GM12878 (cell line): Measurements from ENCODE around the gene FCF1. TPM values are rescaled to one million over a fixed set of nuclear protein-coding genes. Genes with fewer than 3 reads are reported as not detected.

ENCODE experiments used
- FOXK2 ChIP-seq: fragments of 450-650 bp; IDR thresholded peaks from 2 replicates; pipeline ENCODE4 v1.6.1; 2017; ENCODE audit warnings: mild to moderate bottlenecking, moderate library complexity
- HDAC6 ChIP-seq: fragments of 200-600 bp; sonication (generic); IDR thresholded peaks from one replicate; pipeline ENCODE4 v1.8.0; 2017; ENCODE audit warnings: antibody characterized with exemption; ENCODE audit not compliant: unreplicated experiment
- KAT2A ChIP-seq: conservative IDR thresholded peaks from 2 replicates; pipeline ENCODE4 v1.6.1; 2011; ENCODE audit warnings: low read depth, low read length; ENCODE audit not compliant: control insufficient read depth
- KDM1A ChIP-seq: fragments of 200-600 bp; sonication (generic); IDR thresholded peaks from 2 replicates; pipeline ENCODE4 v1.6.1; 2016; ENCODE audit warnings: borderline replicate concordance
- NFXL1 ChIP-seq: fragments of 450-650 bp; IDR thresholded peaks from 2 replicates; pipeline ENCODE4 v1.6.1; 2017; ENCODE audit warnings: antibody characterized with exemption, mild to moderate bottlenecking, borderline replicate concordance
- POLR2A ChIP-seq: IDR thresholded peaks from 2 replicates; pipeline ENCODE4 v1.6.1; 2011; ENCODE audit warnings: low read depth, mild to moderate bottlenecking, low read length
- POU2F2 ChIP-seq: IDR thresholded peaks from 3 replicates; pipeline ENCODE4 v1.6.1; 2011; ENCODE audit warnings: low read depth, mild to moderate bottlenecking, low read length, borderline replicate concordance
- STAT3 ChIP-seq: IDR thresholded peaks from 2 replicates; pipeline ENCODE4 v1.6.1; 2011; ENCODE audit warnings: low read depth, low read length, improper control_type of control experiment
- TCF7 ChIP-seq: IDR thresholded peaks from 2 replicates; pipeline ENCODE4 v1.6.1; 2014; ENCODE audit warnings: antibody characterized with exemption, borderline replicate concordance
- polyA plus RNA-seq, 11 experiments: library from polyadenylated mRNA; depleted of rRNA in 4 of 11; unstranded in 6 of 11; stranded (reverse) in 5 of 11; fragments of >200 nt; fragmentation: Nextera tagmentation in 4 of 11; fragmentation: Illumina TruSeq in 1 of 11; extraction: Ambion mirVana in 4 of 11; extraction: Trizol in 1 of 11; gene quantifications; 1 replicate in 1 of 11; 2 replicates in 10 of 11; pipeline versions ENCODE4 v1.2.1 to v1.2.3, GENCODE V29; 2011 to 2016; ENCODE audit warnings: inconsistent platforms in 2 of 11, missing spikeins in 2 of 11, low read depth in 1 of 11
- total RNA-seq, 4 experiments: library from RNA; depleted of rRNA in 3 of 4; stranded (reverse); fragments of >200 nt in 3 of 4; fragmentation: Illumina TruSeq in 1 of 4; extraction: Trizol in 1 of 4; gene quantifications; 2 replicates each; pipeline versions ENCODE4 v1.2.1 to v1.2.3, GENCODE V29; 2013 to 2021
- TF ChIP-seq, protein P1 (sequence below): IDR thresholded peaks from 2 replicates; pipeline ENCODE4 v1.6.1; 2012; ENCODE audit warnings: mild to moderate bottlenecking, low read depth, low read length
- TF ChIP-seq, protein P2 (sequence below): fragments of 450-650 bp; IDR thresholded peaks from 2 replicates; pipeline ENCODE4 v1.6.1; 2018; ENCODE audit warnings: mild to moderate bottlenecking, low read depth, moderate library complexity; ENCODE audit not compliant: partially characterized antibody
- TF ChIP-seq, protein P3 (sequence below): fragments of 450-650 bp; formaldehyde crosslinking; IDR thresholded peaks from 2 replicates; pipeline ENCODE4 v1.4.0; 2022; ENCODE audit warnings: mild to moderate bottlenecking, moderate library complexity

FCF1 gene
- total and polyA plus RNA-seq, 10 of the 15 experiments (the other 5 are each of a cell fraction or from before 2014, with no cell fraction given), result 6.2 to 88.7 (median 28.5) TPM

DNA sequence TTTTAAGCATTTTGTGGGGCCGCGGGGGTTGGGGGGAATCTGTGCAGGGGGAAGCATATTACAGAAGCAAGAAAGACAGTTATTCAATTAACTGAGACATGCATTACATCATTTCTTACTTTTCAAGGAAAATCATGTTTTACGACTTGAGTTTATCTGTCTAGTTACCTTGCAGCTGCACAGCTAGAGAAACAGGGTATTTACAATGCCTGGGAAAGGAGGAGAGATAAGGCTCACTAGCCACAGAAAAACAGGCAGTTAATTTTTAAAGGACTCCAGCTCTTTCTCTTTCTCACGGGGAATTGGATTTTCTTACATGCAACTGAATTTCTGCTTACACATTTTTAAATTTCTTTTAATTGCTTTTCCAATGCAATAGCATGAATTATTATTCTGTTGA lies 22.2 kb downstream of the FCF1 start (continued):
- TF ChIP-seq, protein P1, sequence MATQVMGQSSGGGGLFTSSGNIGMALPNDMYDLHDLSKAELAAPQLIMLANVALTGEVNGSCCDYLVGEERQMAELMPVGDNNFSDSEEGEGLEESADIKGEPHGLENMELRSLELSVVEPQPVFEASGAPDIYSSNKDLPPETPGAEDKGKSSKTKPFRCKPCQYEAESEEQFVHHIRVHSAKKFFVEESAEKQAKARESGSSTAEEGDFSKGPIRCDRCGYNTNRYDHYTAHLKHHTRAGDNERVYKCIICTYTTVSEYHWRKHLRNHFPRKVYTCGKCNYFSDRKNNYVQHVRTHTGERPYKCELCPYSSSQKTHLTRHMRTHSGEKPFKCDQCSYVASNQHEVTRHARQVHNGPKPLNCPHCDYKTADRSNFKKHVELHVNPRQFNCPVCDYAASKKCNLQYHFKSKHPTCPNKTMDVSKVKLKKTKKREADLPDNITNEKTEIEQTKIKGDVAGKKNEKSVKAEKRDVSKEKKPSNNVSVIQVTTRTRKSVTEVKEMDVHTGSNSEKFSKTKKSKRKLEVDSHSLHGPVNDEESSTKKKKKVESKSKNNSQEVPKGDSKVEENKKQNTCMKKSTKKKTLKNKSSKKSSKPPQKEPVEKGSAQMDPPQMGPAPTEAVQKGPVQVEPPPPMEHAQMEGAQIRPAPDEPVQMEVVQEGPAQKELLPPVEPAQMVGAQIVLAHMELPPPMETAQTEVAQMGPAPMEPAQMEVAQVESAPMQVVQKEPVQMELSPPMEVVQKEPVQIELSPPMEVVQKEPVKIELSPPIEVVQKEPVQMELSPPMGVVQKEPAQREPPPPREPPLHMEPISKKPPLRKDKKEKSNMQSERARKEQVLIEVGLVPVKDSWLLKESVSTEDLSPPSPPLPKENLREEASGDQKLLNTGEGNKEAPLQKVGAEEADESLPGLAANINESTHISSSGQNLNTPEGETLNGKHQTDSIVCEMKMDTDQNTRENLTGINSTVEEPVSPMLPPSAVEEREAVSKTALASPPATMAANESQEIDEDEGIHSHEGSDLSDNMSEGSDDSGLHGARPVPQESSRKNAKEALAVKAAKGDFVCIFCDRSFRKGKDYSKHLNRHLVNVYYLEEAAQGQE, result no peak
- no peak for TF ChIP-seq KAT2A
- no peak for TF ChIP-seq KDM1A
- no peak for TF ChIP-seq POU2F2
- no peak for TF ChIP-seq NFXL1
- TF ChIP-seq HDAC6, result no peak
- TF ChIP-seq, protein P2, sequence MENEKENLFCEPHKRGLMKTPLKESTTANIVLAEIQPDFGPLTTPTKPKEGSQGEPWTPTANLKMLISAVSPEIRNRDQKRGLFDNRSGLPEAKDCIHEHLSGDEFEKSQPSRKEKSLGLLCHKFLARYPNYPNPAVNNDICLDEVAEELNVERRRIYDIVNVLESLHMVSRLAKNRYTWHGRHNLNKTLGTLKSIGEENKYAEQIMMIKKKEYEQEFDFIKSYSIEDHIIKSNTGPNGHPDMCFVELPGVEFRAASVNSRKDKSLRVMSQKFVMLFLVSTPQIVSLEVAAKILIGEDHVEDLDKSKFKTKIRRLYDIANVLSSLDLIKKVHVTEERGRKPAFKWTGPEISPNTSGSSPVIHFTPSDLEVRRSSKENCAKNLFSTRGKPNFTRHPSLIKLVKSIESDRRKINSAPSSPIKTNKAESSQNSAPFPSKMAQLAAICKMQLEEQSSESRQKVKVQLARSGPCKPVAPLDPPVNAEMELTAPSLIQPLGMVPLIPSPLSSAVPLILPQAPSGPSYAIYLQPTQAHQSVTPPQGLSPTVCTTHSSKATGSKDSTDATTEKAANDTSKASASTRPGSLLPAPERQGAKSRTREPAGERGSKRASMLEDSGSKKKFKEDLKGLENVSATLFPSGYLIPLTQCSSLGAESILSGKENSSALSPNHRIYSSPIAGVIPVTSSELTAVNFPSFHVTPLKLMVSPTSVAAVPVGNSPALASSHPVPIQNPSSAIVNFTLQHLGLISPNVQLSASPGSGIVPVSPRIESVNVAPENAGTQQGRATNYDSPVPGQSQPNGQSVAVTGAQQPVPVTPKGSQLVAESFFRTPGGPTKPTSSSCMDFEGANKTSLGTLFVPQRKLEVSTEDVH, result no peak
- TF ChIP-seq, protein P3, sequence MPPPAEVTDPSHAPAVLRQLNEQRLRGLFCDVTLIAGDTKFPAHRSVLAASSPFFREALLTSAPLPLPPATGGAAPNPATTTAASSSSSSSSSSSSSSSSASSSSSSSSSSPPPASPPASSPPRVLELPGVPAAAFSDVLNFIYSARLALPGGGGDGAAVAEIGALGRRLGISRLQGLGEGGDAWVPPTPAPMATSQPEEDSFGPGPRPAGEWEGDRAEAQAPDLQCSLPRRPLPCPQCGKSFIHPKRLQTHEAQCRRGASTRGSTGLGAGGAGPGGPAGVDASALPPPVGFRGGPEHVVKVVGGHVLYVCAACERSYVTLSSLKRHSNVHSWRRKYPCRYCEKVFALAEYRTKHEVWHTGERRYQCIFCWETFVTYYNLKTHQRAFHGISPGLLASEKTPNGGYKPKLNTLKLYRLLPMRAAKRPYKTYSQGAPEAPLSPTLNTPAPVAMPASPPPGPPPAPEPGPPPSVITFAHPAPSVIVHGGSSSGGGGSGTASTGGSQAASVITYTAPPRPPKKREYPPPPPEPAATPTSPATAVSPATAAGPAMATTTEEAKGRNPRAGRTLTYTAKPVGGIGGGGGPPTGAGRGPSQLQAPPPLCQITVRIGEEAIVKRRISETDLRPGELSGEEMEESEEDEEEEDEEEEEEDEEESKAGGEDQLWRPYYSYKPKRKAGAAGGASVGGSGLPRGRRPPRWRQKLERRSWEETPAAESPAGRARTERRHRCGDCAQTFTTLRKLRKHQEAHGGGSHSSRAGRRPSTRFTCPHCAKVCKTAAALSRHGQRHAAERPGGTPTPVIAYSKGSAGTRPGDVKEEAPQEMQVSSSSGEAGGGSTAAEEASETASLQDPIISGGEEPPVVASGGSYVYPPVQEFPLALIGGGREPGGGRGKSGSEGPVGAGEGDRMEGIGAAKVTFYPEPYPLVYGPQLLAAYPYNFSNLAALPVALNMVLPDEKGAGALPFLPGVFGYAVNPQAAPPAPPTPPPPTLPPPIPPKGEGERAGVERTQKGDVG (CRISPR knock-in tag), result no peak
- no peak for TF ChIP-seq TCF7
- no peak for TF ChIP-seq STAT3
- TF ChIP-seq FOXK2, result no peak
- TF ChIP-seq POLR2A, result no peak
